Natural killer cell (primary cell): ENCODE data around the gene KCNQ1OT1. TPM values are rescaled to one million over a fixed set of nuclear protein-coding genes. Genes with fewer than 3 reads are reported as not detected.

Experiments used
- ATAC-seq, 3 donors: fragments of 150-1000 bp in 2 of 3; fragments of 200-7000 bp in 1 of 3; cut with Tn5 transposase; 1 replicate in 1 of 3; 2 replicates in 2 of 3; pipeline ENCODE4 v1.10.0; 2021; ENCODE audit warnings: mild to moderate bottlenecking in 2 of 3, moderate library complexity in 2 of 3
- DNase-seq, 2 donors: peaks; one replicate each; pipeline versions ENCODE4 v3.0.0 to v3.0.0-alpha.2; 2013 to 2021; ENCODE audit warnings: mixed read lengths in 1 of 2
- H3K27ac ChIP-seq: one replicate; pipeline ENCODE4 v1.5.1; 2013; ENCODE audit warnings: mild to moderate bottlenecking, low read length
- H3K27me3 ChIP-seq: one replicate; pipeline ENCODE4 v1.6.1; 2013; ENCODE audit warnings: low read length; ENCODE audit not compliant: control insufficient read depth, insufficient read depth
- H3K36me3 ChIP-seq: one replicate; pipeline ENCODE4 v1.6.1; 2013; ENCODE audit warnings: low read length; ENCODE audit not compliant: control insufficient read depth, insufficient read depth
- H3K4me1 ChIP-seq: one replicate; pipeline ENCODE4 v1.6.1; 2013; ENCODE audit warnings: low read length; ENCODE audit not compliant: control insufficient read depth, insufficient read depth
- H3K4me3 ChIP-seq: one replicate; pipeline ENCODE4 v1.5.1; 2013; ENCODE audit warnings: low read length
- H3K9me3 ChIP-seq: one replicate; pipeline ENCODE4 v1.6.1; 2013; ENCODE audit warnings: low read length; ENCODE audit not compliant: control insufficient read depth, insufficient read depth
- H3K27ac Mint-ChIP-seq, 2 donors: one replicate each; pipeline ENCODE4 v1.8.0; 2022; ENCODE audit warnings: mild to moderate bottlenecking in 2 of 2, mixed read lengths in 2 of 2, moderate library complexity in 1 of 2
- H3K27me3 Mint-ChIP-seq, 2 donors: one replicate each; pipeline ENCODE4 v1.8.0; 2022; ENCODE audit warnings: low read depth in 2 of 2, mixed read lengths in 2 of 2
- H3K36me3 Mint-ChIP-seq: one replicate; pipeline ENCODE4 v1.8.0; 2022; ENCODE audit warnings: mixed read lengths
- H3K4me1 Mint-ChIP-seq, 2 donors: one replicate each; pipeline ENCODE4 v1.8.0; 2022; ENCODE audit warnings: mixed read lengths in 2 of 2
- H3K4me3 Mint-ChIP-seq: one replicate; pipeline ENCODE4 v1.8.0; 2022; ENCODE audit warnings: mild to moderate bottlenecking, moderate library complexity, mixed read lengths
- H3K9me3 Mint-ChIP-seq, 2 donors: one replicate each; pipeline ENCODE4 v1.8.0; 2022; ENCODE audit warnings: mixed read lengths in 2 of 2
- CTCF ChIP-seq: fragments of 200-600 bp; IDR thresholded peaks from one replicate; pipeline ENCODE4 v1.8.0; 2022; ENCODE audit warnings: antibody characterized with exemption
- WGBS: methylation state at CpG from one replicate; pipeline ENCODE4 v1.1.7; 2013; ENCODE audit warnings: missing lambda C conversion rate; ENCODE audit not compliant: insufficient coverage; 5-methylcytosine and 5-hydroxymethylcytosine counted together
- intact Hi-C: fragments of 100-400 bp; cut with micrococcal nuclease; formaldehyde crosslinking; loops from one replicate; pipeline ENCODE4 v1.14.2; 2022
- total RNA-seq, 4 donors: library from RNA; stranded (reverse); fragments of 120-200 nt in 1 of 4; gene quantifications; one replicate each; pipeline versions ENCODE4 v1.2.3 to v1.2.4, GENCODE V29; 2013 to 2022

KCNQ1OT1 gene
- total RNA-seq, 3 donors from 2014 or later (not counting 1 experiment from before 2014, with no cell fraction given), result 0.72 to 0.78 (median 0.75) TPM

- H3K27ac ChIP-seq, result no peak overlapping the region
- no peak overlapping the region for H3K4me3 ChIP-seq
- ATAC-seq, result no peak
- TF ChIP-seq CTCF, result no peak
- no peaks in the 10 kb centered on the region for H3K9me3 Mint-ChIP-seq
- H3K36me3 ChIP-seq, result no peaks in the 10 kb centered on the region
- no peaks in the 10 kb centered on the region for H3K4me1 ChIP-seq
- WGBS, result 86% methylated on average over 5 of the region's 5 CpGs
- H3K36me3 Mint-ChIP-seq, result no peaks in the 10 kb centered on the region
- H3K27ac Mint-ChIP-seq, result no peak overlapping the region
- H3K4me1 Mint-ChIP-seq, result no peaks in the 10 kb centered on the region
- no peaks in the 10 kb centered on the region for H3K9me3 ChIP-seq
- no peaks in the 10 kb centered on the region for H3K27me3 Mint-ChIP-seq
- no peaks in the 10 kb centered on the region for H3K27me3 ChIP-seq
- intact Hi-C loops, result no loop called here
- DNase-seq, result no peak
- H3K4me3 Mint-ChIP-seq, result no peak overlapping the region
Measured at GRCh38 chr11:2742201-2742600, 42.4 kb upstream of the KCNQ1OT1 start.

- Mint-ChIP-seq H3K27me3 (no peaks in the 10 kb centered on the region), H3K9me3 (no peaks in the 10 kb centered on the region), H3K4me3 (no peak overlapping the region), H3K36me3 (no peaks in the 10 kb centered on the region), H3K27ac (no peak overlapping the region), H3K4me1 (no peaks in the 10 kb centered on the region)
- no peak for TF ChIP-seq CTCF
- WGBS, result 57% methylated on average over 18 of the region's 18 CpGs
- intact Hi-C loops, result no loop called here
- DNase-seq, result no peak
- Histone ChIP-seq H3K27ac (no peak overlapping the region), H3K27me3 (no peaks in the 10 kb centered on the region), H3K4me3 (no peak overlapping the region), H3K9me3 (no peaks in the 10 kb centered on the region), H3K4me1 (no peaks in the 10 kb centered on the region), H3K36me3 (no peaks in the 10 kb centered on the region)
- ATAC-seq, result no peak
Measured at GRCh38 chr11:2741377-2742131, 41.8 kb upstream of the KCNQ1OT1 start.

GRCh38 chr11:2741006-2741376 lies 41.2 kb upstream of the KCNQ1OT1 start:
- H3K4me3 Mint-ChIP-seq, result no peak overlapping the region
- H3K36me3 ChIP-seq, result no peaks in the 10 kb centered on the region
- intact Hi-C loops, result no loop called here
- H3K9me3 ChIP-seq, result no peaks in the 10 kb centered on the region
- no peak for TF ChIP-seq CTCF
- no peak overlapping the region for H3K4me3 ChIP-seq
- no peaks in the 10 kb centered on the region for H3K4me1 Mint-ChIP-seq
- no peak for ATAC-seq
- no peaks in the 10 kb centered on the region for H3K27me3 Mint-ChIP-seq
- H3K27me3 ChIP-seq, result no peaks in the 10 kb centered on the region
- WGBS, result 79% methylated on average over 7 of the region's 7 CpGs
- no peaks in the 10 kb centered on the region for H3K4me1 ChIP-seq
- no peak for DNase-seq
- no peaks in the 10 kb centered on the region for H3K9me3 Mint-ChIP-seq
- H3K36me3 Mint-ChIP-seq, result no peaks in the 10 kb centered on the region
- H3K27ac Mint-ChIP-seq, result no peak overlapping the region
- no peak overlapping the region for H3K27ac ChIP-seq
